ENCODE results near the gene AKAIN1. TPM values are rescaled to one million over a fixed set of nuclear protein-coding genes. Genes with fewer than 3 reads are reported as not detected.

The AKAIN1 gene
- total RNA-seq, 2 experiments from 2014 or later = not detected

DNA sequence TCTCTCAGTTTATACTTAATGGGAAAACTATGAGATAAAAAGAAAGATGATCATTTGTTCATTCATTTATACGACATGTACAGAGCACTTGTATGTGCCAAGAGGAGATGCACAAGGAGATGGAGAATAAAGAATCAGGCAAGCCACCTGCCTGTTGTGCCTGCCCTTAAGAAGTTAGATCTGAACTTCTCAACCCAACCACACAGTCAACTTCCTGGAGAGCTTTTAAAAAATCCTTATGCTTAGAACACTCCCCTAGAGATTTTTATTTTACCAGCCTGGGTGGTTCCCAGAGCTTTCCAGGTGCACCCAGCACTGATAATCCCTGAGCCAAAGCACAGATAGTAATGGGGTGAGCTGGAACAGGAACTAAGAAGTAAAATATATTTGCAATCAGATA lies 18.5 kb downstream of the AKAIN1 start:
- CTCF ChIA-PET = no interaction called here
- no peak overlapping the region for H3K4me3 Mint-ChIP-seq
- intact Hi-C loops (cut with micrococcal nuclease) = no loop called here

DNA sequence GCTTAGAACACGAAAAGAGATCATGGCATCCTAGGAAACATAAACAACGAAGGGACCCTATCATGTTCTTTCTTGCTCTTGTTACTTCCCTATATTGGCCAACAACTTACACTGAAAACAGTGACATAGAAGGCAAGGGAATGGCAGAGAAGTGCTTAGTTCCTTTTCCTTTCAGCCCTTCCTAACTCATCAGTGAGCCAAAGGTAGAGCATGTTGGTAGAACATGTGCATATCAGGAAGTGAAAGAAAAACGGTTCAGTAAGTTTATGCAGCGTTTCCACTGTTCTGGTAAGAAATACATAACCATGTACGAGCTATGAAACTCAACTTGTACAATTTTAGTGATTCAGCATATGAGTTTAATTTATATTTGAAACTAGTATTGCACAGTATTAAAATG lies 21.7 kb downstream of the AKAIN1 start:
- POLR2A ChIA-PET = no interaction called here
- ATAC-seq = no peak
- no peak overlapping the region for H3K4me3 Mint-ChIP-seq
- H3K27ac Mint-ChIP-seq = no peak overlapping the region
- no peak for DNase-seq
- peaks cover 14% of the 10 kb centered on the region for H3K4me1 Mint-ChIP-seq (ENCODE audit: low read depth)
- TF ChIP-seq, protein P1, sequence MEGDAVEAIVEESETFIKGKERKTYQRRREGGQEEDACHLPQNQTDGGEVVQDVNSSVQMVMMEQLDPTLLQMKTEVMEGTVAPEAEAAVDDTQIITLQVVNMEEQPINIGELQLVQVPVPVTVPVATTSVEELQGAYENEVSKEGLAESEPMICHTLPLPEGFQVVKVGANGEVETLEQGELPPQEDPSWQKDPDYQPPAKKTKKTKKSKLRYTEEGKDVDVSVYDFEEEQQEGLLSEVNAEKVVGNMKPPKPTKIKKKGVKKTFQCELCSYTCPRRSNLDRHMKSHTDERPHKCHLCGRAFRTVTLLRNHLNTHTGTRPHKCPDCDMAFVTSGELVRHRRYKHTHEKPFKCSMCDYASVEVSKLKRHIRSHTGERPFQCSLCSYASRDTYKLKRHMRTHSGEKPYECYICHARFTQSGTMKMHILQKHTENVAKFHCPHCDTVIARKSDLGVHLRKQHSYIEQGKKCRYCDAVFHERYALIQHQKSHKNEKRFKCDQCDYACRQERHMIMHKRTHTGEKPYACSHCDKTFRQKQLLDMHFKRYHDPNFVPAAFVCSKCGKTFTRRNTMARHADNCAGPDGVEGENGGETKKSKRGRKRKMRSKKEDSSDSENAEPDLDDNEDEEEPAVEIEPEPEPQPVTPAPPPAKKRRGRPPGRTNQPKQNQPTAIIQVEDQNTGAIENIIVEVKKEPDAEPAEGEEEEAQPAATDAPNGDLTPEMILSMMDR (IDR thresholded peaks at IDR 0.05) = no peak
- no peaks in the 10 kb centered on the region for H3K27me3 Mint-ChIP-seq
- intact Hi-C loops (cut with micrococcal nuclease) = no loop called here
- H3K36me3 Mint-ChIP-seq (ENCODE audit: low read depth) = no peaks in the 10 kb centered on the region
- CTCF ChIA-PET = no interaction called here
- peaks cover 9% of the 10 kb centered on the region for H3K9me3 Mint-ChIP-seq

More for the DNA sequence above, 18.5 kb downstream of the AKAIN1 start:
- ATAC-seq (no peak), DNase-seq (no peak)
- POLR2A ChIA-PET = interaction anchor here (0.5 to 0.6 kb wide), 2 partner anchors 329 to 555 kb away, joined by 3 read pairs; no protein-coding TSS in a partner anchor
- H3K27me3 Mint-ChIP-seq = no peaks in the 10 kb centered on the region
- no peak overlapping the region for H3K27ac Mint-ChIP-seq
- no peaks in the 10 kb centered on the region for H3K36me3 Mint-ChIP-seq (ENCODE audit: low read depth)
- H3K9me3 Mint-ChIP-seq = no peaks in the 10 kb centered on the region
- peaks cover 14% of the 10 kb centered on the region for H3K4me1 Mint-ChIP-seq (ENCODE audit: low read depth)
- TF ChIP-seq, protein P1 (IDR thresholded peaks at IDR 0.05) = no peak

DNA sequence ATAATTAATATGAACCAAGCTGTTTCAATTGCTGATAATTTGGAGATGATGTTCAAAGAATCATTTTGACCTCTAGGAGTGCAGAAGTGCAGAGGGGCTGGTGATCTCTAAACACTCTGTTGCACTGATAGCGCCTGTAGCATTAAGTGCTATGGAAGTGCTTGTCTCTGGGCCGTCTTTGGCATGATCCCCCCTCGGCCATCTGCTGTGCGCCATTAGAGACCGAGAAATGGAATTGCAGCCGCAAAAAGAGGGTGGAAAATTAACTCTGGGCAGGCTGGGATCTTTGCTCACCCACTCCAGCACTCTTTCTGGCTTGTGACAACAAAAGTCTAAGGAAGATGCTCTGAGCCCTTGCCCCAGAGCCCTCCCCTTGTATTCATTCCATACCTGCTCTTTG lies 23.4 kb downstream of the AKAIN1 start:
- H3K9me3 Mint-ChIP-seq = peaks cover 9% of the 10 kb centered on the region
- ATAC-seq (no peak), DNase-seq (no peak)
- H3K4me1 Mint-ChIP-seq (ENCODE audit: low read depth) = peaks cover 16% of the 10 kb centered on the region
- POLR2A ChIA-PET = no interaction called here
- no peak overlapping the region for H3K4me3 Mint-ChIP-seq
- H3K27ac Mint-ChIP-seq = no peak overlapping the region
- no peaks in the 10 kb centered on the region for H3K27me3 Mint-ChIP-seq
- H3K36me3 Mint-ChIP-seq (ENCODE audit: low read depth) = no peaks in the 10 kb centered on the region
- intact Hi-C loops (cut with micrococcal nuclease) = no loop called here
- CTCF ChIA-PET = interaction anchor here (1.2 kb wide), 1 partner anchor 64 kb away, joined by 3 read pairs; no protein-coding TSS in a partner anchor
- TF ChIP-seq, protein P1 (IDR thresholded peaks at IDR 0.05) = no peak

DNA sequence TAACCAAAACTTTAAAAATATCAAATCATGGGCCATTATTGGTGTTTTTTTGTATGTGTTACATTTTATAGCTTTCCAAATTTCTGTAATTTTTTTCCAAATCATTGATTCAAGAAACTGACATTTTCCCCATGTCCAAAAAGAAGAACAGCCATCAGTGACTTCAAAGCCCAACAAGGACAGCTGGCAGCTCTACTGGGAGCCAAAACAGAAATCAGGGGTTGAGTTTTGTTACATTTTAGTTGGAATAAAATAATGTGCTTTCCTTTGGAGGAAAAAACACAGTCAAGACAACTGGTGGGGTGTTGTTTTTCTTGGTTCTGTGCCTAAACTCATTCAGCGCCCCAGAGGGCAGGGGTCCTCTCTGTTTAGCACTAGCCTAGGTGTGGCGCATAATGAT lies 23.8 kb downstream of the AKAIN1 start:
- H3K9me3 Mint-ChIP-seq = peaks cover 9% of the 10 kb centered on the region
- intact Hi-C loops (cut with micrococcal nuclease) = no loop called here
- no peak for ATAC-seq
- H3K4me3 Mint-ChIP-seq = no peak overlapping the region
- H3K27ac Mint-ChIP-seq = no peak overlapping the region
- TF ChIP-seq, protein P1 (IDR thresholded peaks at IDR 0.05) = no peak
- H3K4me1 Mint-ChIP-seq (ENCODE audit: low read depth) = peaks cover 16% of the 10 kb centered on the region
- ChIA-PET CTCF (interaction anchor here (1.2 kb wide), 1 partner anchor 64 kb away, joined by 3 read pairs; no protein-coding TSS in a partner anchor), POLR2A (interaction anchor here (1.6 kb wide), 1 partner anchor 64 kb away, joined by 3 read pairs; no protein-coding TSS in a partner anchor)
- no peaks in the 10 kb centered on the region for H3K27me3 Mint-ChIP-seq
- DNase-seq = no peak
- no peaks in the 10 kb centered on the region for H3K36me3 Mint-ChIP-seq (ENCODE audit: low read depth)

DNA sequence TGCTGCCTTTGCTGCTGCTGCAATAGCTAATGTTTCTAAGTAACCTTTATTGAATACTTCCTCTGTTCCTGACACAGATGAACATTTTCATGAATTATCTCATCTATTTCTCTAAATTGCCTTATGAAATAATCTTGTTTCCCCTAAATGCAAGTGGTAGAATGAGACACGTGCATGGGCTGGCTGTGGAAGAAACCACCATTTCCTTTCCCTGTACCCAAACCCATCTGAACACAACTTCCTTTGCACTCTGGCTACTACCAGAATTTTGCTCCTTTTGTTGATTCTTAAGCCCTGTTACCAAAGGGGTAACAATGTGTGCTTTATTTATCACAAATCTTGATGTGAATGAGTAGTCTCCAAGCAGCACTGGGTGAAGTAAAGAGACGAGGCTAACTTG lies 29.2 kb downstream of the AKAIN1 start:
- ATAC-seq (peak; percentile 30), DNase-seq (no peak)
- Mint-ChIP-seq H3K27me3 (no peaks in the 10 kb centered on the region), H3K36me3 (ENCODE audit: low read depth) (no peaks in the 10 kb centered on the region), H3K27ac (peak overlapping the region; percentile 75), H3K4me1 (ENCODE audit: low read depth) (peaks cover 30% of the 10 kb centered on the region), H3K9me3 (peaks cover 9% of the 10 kb centered on the region), H3K4me3 (no peak overlapping the region)
- intact Hi-C loops (cut with micrococcal nuclease) = no loop called here
- ChIA-PET POLR2A (no interaction called here), CTCF (no interaction called here)
- TF ChIP-seq, protein P1 (IDR thresholded peaks at IDR 0.05) = no peak
